IMR-90 (cell line): Measurements from ENCODE around the gene CPA3.

Source experiments
- POLR2A ChIP-seq: IDR thresholded peaks from 2 replicates; pipeline ENCODE4 v1.6.1; 2012; ENCODE audit warnings: mild to moderate bottlenecking, low read depth, low read length
- RAD21 ChIP-seq: IDR thresholded peaks from 2 replicates; pipeline ENCODE4 v1.6.1; 2012; ENCODE audit warnings: low read length, improper control_type of control experiment

DNA sequence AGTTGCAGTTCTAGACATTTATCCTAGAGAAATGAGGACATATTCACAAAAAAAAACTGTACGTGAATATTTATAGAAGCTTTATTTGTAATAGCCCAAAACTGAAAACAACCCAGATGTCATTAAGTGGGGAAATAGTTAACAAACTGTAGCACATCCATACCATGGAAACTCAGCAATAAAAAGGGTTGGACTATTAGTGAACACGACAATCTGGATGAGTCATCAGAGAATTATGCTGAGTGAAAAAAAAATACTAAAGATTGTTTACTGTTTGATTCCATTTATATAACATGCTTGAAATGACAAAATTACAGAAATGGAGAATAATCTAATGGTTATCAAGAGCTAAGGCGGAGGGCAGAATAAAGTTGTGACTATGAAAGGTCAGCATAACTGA is 59.5 kb downstream of the CPA3 start:
- TF ChIP-seq POLR2A (no peak), RAD21 (no peak)
